KMS-11 (cell line): Measurements from ENCODE around the gene PRC1.

Experiments
- H2AFZ ChIP-seq: fragments of 200-600 bp; sonication (generic); 2 replicates; pipeline ENCODE4 v1.6.1; 2016; ENCODE audit warnings: antibody characterized with exemption, mixed run types, low read depth
- H3K27ac ChIP-seq: fragments of 200-600 bp; sonication (generic); 2 replicates; pipeline ENCODE4 v1.6.1; 2016; ENCODE audit warnings: mild to moderate bottlenecking, mixed run types
- H3K27me3 ChIP-seq: fragments of 200-600 bp; sonication (generic); 2 replicates; pipeline ENCODE4 v1.6.1; 2017; ENCODE audit warnings: mild to moderate bottlenecking, low read depth, mixed run types, moderate library complexity; ENCODE audit not compliant: insufficient read depth
- H3K36me3 ChIP-seq: fragments of 200-600 bp; sonication (generic); 2 replicates; pipeline ENCODE4 v1.6.1; 2017; ENCODE audit warnings: mild to moderate bottlenecking, mixed run types; ENCODE audit not compliant: insufficient read depth
- H3K4me1 ChIP-seq: fragments of 200-600 bp; sonication (generic); 2 replicates; pipeline ENCODE4 v1.6.1; 2016; ENCODE audit warnings: mild to moderate bottlenecking, low read depth, mixed run types; ENCODE audit not compliant: poor library complexity, severe bottlenecking
- H3K4me2 ChIP-seq: fragments of 200-600 bp; sonication (generic); 2 replicates; pipeline ENCODE4 v1.7.0; 2016; ENCODE audit warnings: mild to moderate bottlenecking, mixed run types
- H3K4me3 ChIP-seq: fragments of 200-600 bp; sonication (generic); IDR thresholded peaks from 2 replicates; pipeline ENCODE4 v1.6.1; 2017; ENCODE audit warnings: low read depth, low read length, mixed read lengths; ENCODE audit not compliant: insufficient read depth
- H3K79me2 ChIP-seq: fragments of 200-600 bp; sonication (generic); 2 replicates; pipeline ENCODE4 v1.6.1; 2016; ENCODE audit warnings: low read depth, mixed run types; ENCODE audit not compliant: insufficient read depth
- H3K9ac ChIP-seq: fragments of 200-600 bp; sonication (generic); 2 replicates; pipeline ENCODE4 v1.6.1; 2016; ENCODE audit warnings: mild to moderate bottlenecking, mixed run types
- H4K20me1 ChIP-seq: fragments of 200-600 bp; sonication (generic); 2 replicates; pipeline ENCODE4 v1.6.1; 2016; ENCODE audit warnings: mild to moderate bottlenecking, mixed run types; ENCODE audit not compliant: insufficient read depth
- CTCF ChIP-seq: fragments of 200-600 bp; sonication (generic); conservative IDR thresholded peaks from 2 replicates; pipeline ENCODE4 v1.6.1; 2017; ENCODE audit warnings: low read depth, mild to moderate bottlenecking, antibody characterized with exemption, low read length, moderate library complexity, mixed read lengths

The PRC1 gene

GRCh38 chr15:90939756-90940155 lies 54.6 kb downstream of the PRC1 start:
- Histone ChIP-seq H3K4me1 (peaks cover 5% of the 10 kb centered on the region), H3K79me2 (0 out of 2 replicates have a peak, but pooled peaks cover 5% of the 10 kb centered on the region), H2AFZ (no peak overlapping the region), H3K27ac (no peak overlapping the region), H3K9ac (no peak overlapping the region), H4K20me1 (no peaks in the 10 kb centered on the region), H3K36me3 (no peaks in the 10 kb centered on the region), H3K27me3 (no peaks in the 10 kb centered on the region), H3K4me2 (no peak overlapping the region), H3K4me3 (no peak overlapping the region)
- no peak for TF ChIP-seq CTCF

GRCh38 chr15:90938261-90938660 lies 56.1 kb downstream of the PRC1 start:
- H3K36me3 ChIP-seq = no peaks in the 10 kb centered on the region
- H3K4me3 ChIP-seq = no peak overlapping the region
- H4K20me1 ChIP-seq = no peaks in the 10 kb centered on the region
- no peak overlapping the region for H3K9ac ChIP-seq
- H3K27ac ChIP-seq = no peak overlapping the region
- H3K4me1 ChIP-seq = peaks cover 5% of the 10 kb centered on the region
- H2AFZ ChIP-seq = no peak overlapping the region
- 0 out of 2 replicates have a peak, but pooled peaks cover 5% of the 10 kb centered on the region for H3K79me2 ChIP-seq
- TF ChIP-seq CTCF = no peak
- H3K27me3 ChIP-seq = no peaks in the 10 kb centered on the region
- no peak overlapping the region for H3K4me2 ChIP-seq

- Histone ChIP-seq H3K4me1 (peaks cover 11% of the 10 kb centered on the region), H3K4me2 (peak overlapping the region; percentile 79; the same call in 1 of the 2 replicates), H4K20me1 (no peaks in the 10 kb centered on the region), H2AFZ (no peak overlapping the region), H3K79me2 (0 out of 2 replicates have a peak, but pooled peaks cover 5% of the 10 kb centered on the region), H3K9ac (no peak overlapping the region), H3K4me3 (no peak overlapping the region), H3K27me3 (no peaks in the 10 kb centered on the region), H3K36me3 (no peaks in the 10 kb centered on the region), H3K27ac (no peak overlapping the region)
- no peak for TF ChIP-seq CTCF
Observed at GRCh38 chr15:90936823-90937222, 57.5 kb downstream of the PRC1 start.

GRCh38 chr15:90934949-90935751 lies 59.2 kb downstream of the PRC1 start, which contains the start of gene UNC45A:
Gene UNC45A, plus strand, starts transcription at chr15:90935285. Its CDS starts 40 bp downstream, at chr15:90935325.
- H3K79me2 ChIP-seq = 0 out of 2 replicates have a peak, but pooled peaks cover 5% of the 10 kb centered on the region
- TF ChIP-seq CTCF = no peak
- peaks cover 23% of the 10 kb centered on the region for H3K4me1 ChIP-seq
- peak within 1 kb of the TSS; percentile 46; the same call in 1 of the 2 replicates for H3K9ac ChIP-seq
- H3K27ac ChIP-seq = peak within 1 kb of the TSS; percentile 25; the same call in 1 of the 2 replicates
- no peaks in the 10 kb centered on the region for H3K27me3 ChIP-seq
- no peaks in the 10 kb centered on the region for H4K20me1 ChIP-seq
- peak within 1 kb of the TSS; percentile 92 for H3K4me2 ChIP-seq
- no peak within 1 kb of the TSS for H3K4me3 ChIP-seq
- peak within 1 kb of the TSS; percentile 72; the same call in 1 of the 2 replicates for H2AFZ ChIP-seq
- no peaks in the 10 kb centered on the region for H3K36me3 ChIP-seq
